ENCODE data around the gene HPCA. TPM values are rescaled to one million over a fixed set of nuclear protein-coding genes. Genes with fewer than 3 reads are reported as not detected.
A peak's percentile ranks its signal among the peaks of the same experiment; 100 is the strongest.

HPCA gene
- total and polyA plus RNA-seq, 2 of the 13 experiments (the other 11 are each of a cell fraction or from before 2014, with no cell fraction given): not detected

- TF ChIP-seq ZBTB10 (CRISPR knock-in tag; IDR thresholded peaks at IDR 0.05; ENCODE audit: borderline replicate concordance) (peak; percentile 90; the same call in 1 of the 2 replicates), HMG20B (CRISPR knock-in tag; conservative IDR thresholded peaks at IDR 0.05) (peak; percentile 94), HOXA5 (CRISPR knock-in tag; IDR thresholded peaks at IDR 0.05) (peak; percentile 99), KIAA2018 (CRISPR knock-in tag; IDR thresholded peaks at IDR 0.05; ENCODE audit: borderline replicate concordance) (no peak), POLR2AphosphoS2 (IDR thresholded peaks at IDR 0.05; ENCODE audit: low read depth, low read length) (no peak), TEAD3 (CRISPR knock-in tag; optimal IDR thresholded peaks at IDR 0.05; ENCODE audit: borderline replicate concordance) (peak; percentile 70)
- TF ChIP-seq, protein P1, sequence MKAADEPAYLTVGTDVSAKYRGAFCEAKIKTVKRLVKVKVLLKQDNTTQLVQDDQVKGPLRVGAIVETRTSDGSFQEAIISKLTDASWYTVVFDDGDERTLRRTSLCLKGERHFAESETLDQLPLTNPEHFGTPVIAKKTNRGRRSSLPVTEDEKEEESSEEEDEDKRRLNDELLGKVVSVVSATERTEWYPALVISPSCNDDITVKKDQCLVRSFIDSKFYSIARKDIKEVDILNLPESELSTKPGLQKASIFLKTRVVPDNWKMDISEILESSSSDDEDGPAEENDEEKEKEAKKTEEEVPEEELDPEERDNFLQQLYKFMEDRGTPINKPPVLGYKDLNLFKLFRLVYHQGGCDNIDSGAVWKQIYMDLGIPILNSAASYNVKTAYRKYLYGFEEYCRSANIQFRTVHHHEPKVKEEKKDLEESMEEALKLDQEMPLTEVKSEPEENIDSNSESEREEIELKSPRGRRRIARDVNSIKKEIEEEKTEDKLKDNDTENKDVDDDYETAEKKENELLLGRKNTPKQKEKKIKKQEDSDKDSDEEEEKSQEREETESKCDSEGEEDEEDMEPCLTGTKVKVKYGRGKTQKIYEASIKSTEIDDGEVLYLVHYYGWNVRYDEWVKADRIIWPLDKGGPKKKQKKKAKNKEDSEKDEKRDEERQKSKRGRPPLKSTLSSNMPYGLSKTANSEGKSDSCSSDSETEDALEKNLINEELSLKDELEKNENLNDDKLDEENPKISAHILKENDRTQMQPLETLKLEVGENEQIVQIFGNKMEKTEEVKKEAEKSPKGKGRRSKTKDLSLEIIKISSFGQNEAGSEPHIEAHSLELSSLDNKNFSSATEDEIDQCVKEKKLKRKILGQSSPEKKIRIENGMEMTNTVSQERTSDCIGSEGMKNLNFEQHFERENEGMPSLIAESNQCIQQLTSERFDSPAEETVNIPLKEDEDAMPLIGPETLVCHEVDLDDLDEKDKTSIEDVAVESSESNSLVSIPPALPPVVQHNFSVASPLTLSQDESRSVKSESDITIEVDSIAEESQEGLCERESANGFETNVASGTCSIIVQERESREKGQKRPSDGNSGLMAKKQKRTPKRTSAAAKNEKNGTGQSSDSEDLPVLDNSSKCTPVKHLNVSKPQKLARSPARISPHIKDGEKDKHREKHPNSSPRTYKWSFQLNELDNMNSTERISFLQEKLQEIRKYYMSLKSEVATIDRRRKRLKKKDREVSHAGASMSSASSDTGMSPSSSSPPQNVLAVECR (CRISPR knock-in tag; IDR thresholded peaks at IDR 0.05; ENCODE audit: borderline replicate concordance): peak; percentile 93
- TF ChIP-seq, protein P2, sequence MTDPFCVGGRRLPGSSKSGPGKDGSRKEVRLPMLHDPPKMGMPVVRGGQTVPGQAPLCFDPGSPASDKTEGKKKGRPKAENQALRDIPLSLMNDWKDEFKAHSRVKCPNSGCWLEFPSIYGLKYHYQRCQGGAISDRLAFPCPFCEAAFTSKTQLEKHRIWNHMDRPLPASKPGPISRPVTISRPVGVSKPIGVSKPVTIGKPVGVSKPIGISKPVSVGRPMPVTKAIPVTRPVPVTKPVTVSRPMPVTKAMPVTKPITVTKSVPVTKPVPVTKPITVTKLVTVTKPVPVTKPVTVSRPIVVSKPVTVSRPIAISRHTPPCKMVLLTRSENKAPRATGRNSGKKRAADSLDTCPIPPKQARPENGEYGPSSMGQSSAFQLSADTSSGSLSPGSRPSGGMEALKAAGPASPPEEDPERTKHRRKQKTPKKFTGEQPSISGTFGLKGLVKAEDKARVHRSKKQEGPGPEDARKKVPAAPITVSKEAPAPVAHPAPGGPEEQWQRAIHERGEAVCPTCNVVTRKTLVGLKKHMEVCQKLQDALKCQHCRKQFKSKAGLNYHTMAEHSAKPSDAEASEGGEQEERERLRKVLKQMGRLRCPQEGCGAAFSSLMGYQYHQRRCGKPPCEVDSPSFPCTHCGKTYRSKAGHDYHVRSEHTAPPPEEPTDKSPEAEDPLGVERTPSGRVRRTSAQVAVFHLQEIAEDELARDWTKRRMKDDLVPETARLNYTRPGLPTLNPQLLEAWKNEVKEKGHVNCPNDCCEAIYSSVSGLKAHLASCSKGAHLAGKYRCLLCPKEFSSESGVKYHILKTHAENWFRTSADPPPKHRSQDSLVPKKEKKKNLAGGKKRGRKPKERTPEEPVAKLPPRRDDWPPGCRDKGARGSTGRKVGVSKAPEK (CRISPR knock-in tag; IDR thresholded peaks at IDR 0.05; ENCODE audit: borderline replicate concordance): no peak
Observed at GRCh38 chr1:32886004-32886827, at the start of gene HPCA (continued).
